Kidney (tissue), 14 donors: ENCODE measurements around the gene CXCL8. TPM values are rescaled to one million over a fixed set of nuclear protein-coding genes. Genes with fewer than 3 reads are reported as not detected.

Experiments used
- DNase-seq, 5 donors: peaks; one replicate each; pipeline ENCODE4 v3.0.0-alpha.2; 2013 to 2020
- FAIRE-seq: peaks from 2 replicates; lab custom pipeline; 2012; peaks lifted over from hg19 to GRCh38; lab: Jason Lieb, UNC
- H3K27ac ChIP-seq, 2 donors: one replicate each; pipeline ENCODE4 v1.7.0; 2013; ENCODE audit warnings: low read depth in 2 of 2, low read length in 2 of 2, inconsistent platforms in 1 of 2
- H3K27me3 ChIP-seq: one replicate; pipeline ENCODE4 v1.7.1; 2013; ENCODE audit warnings: low read length, inconsistent platforms; ENCODE audit not compliant: control insufficient read depth, insufficient read depth
- H3K36me3 ChIP-seq, 3 donors: one replicate each; pipeline versions ENCODE4 v1.7.0 to v1.7.1; 2013; ENCODE audit warnings: low read length in 3 of 3, control low read depth in 1 of 3, inconsistent platforms in 1 of 3; ENCODE audit not compliant: insufficient read depth in 3 of 3, control insufficient read depth in 2 of 3
- H3K4me1 ChIP-seq, 3 donors: one replicate each; pipeline versions ENCODE4 v1.7.0 to v1.7.1; 2013; ENCODE audit warnings: low read length in 3 of 3, inconsistent platforms in 1 of 3, low read depth in 1 of 3; ENCODE audit not compliant: control insufficient read depth in 2 of 3, insufficient read depth in 2 of 3
- H3K4me3 ChIP-seq, 3 donors: one replicate each; pipeline versions ENCODE4 v1.7.0 to v1.8.1; 2013; ENCODE audit warnings: low read length in 3 of 3, control low read depth in 1 of 3, inconsistent platforms in 1 of 3
- H3K9ac ChIP-seq, 3 donors: one replicate each; pipeline versions ENCODE4 v1.7.0 to v1.7.1; 2013; ENCODE audit warnings: low read length in 3 of 3, control low read depth in 1 of 3, inconsistent platforms in 1 of 3
- H3K9me3 ChIP-seq, 3 donors: one replicate each; pipeline versions ENCODE4 v1.7.0 to v1.7.1; 2013; ENCODE audit warnings: low read length in 3 of 3, control low read depth in 1 of 3, inconsistent platforms in 1 of 3; ENCODE audit not compliant: control insufficient read depth in 2 of 3, insufficient read depth in 1 of 3
- intact Hi-C: fragments of 100-400 bp; cut with DNase I; formaldehyde crosslinking; loops from one replicate; pipeline ENCODE4 v1.11.1; 2022
- polyA plus RNA-seq: library from polyadenylated mRNA; stranded (reverse); fragments of 350-450 nt; fragmentation: Illumina TruSeq; extraction: RNeasy Lipid Tissue Mini Kit (QIAGEN cat#74804); gene quantifications from one replicate; pipeline ENCODE4 v1.2.3, GENCODE V29; 2014; ENCODE audit warnings: low read depth, low replicate concordance; ENCODE audit not compliant: insufficient read depth
- total RNA-seq: library from RNA; stranded (reverse); fragmentation: NEBNext Ultra II Directional; extraction: Animal tissue kit (Norgen Biotek cat#: 25700); gene quantifications from one replicate; pipeline ENCODE4 v1.2.1, GENCODE V29; 2021
- TF ChIP-seq, protein P1 (sequence below): IDR thresholded peaks from 3 replicates; pipeline ENCODE4 v1.5.1; 2012; ENCODE audit warnings: mild to moderate bottlenecking, moderate library complexity, borderline replicate concordance; ENCODE audit not compliant: insufficient read depth; ENCODE audit errors: extremely low read depth
- donor health status: control.
- donor health status: control.
- donor health status: control.
- donor health status: control.
- donor health status: control.
- donor health status: DM: yes; HTN: yes; CAD: no.
- donor health status: Normal renal cell carcinoma (clear cell type).

Gene CXCL8
- total and polyA plus RNA-seq, 2 donors from 2014 or later, result 1.3 to 4.8 TPM

DNA sequence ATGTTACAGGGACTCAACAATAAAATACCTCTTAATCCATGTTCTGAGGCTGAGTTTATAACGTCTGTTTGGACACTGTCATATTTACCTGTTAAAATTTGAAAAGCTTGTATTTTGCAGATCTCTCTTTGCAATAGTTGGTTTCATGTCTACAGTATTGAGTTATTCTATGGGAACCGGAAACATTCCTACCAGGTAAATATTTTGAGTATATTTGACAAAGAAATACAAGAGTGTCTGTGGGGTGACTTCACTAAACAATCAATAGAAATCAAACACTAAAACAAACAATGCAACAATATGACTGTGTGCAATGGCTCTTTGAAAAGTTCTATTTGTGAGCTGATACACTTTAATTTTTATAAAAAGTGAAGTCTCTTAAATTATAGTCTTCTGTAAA lies 47.7 kb upstream of the CXCL8 start:
- no peaks in the 10 kb centered on the region for H3K4me1 ChIP-seq
- no peak overlapping the region for H3K27ac ChIP-seq
- H3K27me3 ChIP-seq, result no peaks in the 10 kb centered on the region
- H3K4me3 ChIP-seq, result no peak overlapping the region
- intact Hi-C loops, result no loop called here
- H3K9me3 ChIP-seq, result no peaks in the 10 kb centered on the region
- DNase-seq (no peak), FAIRE-seq (no peak)
- no peaks in the 10 kb centered on the region for H3K36me3 ChIP-seq
- TF ChIP-seq, protein P1, sequence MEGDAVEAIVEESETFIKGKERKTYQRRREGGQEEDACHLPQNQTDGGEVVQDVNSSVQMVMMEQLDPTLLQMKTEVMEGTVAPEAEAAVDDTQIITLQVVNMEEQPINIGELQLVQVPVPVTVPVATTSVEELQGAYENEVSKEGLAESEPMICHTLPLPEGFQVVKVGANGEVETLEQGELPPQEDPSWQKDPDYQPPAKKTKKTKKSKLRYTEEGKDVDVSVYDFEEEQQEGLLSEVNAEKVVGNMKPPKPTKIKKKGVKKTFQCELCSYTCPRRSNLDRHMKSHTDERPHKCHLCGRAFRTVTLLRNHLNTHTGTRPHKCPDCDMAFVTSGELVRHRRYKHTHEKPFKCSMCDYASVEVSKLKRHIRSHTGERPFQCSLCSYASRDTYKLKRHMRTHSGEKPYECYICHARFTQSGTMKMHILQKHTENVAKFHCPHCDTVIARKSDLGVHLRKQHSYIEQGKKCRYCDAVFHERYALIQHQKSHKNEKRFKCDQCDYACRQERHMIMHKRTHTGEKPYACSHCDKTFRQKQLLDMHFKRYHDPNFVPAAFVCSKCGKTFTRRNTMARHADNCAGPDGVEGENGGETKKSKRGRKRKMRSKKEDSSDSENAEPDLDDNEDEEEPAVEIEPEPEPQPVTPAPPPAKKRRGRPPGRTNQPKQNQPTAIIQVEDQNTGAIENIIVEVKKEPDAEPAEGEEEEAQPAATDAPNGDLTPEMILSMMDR, result no peak
- no peak overlapping the region for H3K9ac ChIP-seq

DNA sequence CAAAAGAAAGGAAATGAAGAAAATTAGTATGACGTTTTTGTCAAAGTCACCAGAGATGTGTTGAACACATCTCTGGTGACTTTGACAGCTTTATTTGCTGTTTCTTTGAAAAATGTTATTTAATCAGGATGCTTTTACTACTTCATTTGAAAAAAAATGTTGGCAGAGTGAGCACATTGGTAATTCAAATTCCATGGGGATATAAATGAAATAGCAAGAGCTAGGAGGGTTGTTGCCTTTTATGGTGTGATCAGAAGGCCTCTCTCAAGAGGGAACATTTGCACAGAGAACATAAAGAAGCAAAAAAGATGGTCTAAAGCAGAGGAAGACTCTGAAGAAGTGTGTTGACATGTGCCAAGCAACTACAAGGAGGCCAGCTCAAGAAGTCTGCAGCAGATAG lies 46.6 kb upstream of the CXCL8 start:
- no peak overlapping the region for H3K4me3 ChIP-seq
- H3K9me3 ChIP-seq, result no peaks in the 10 kb centered on the region
- DNase-seq, result no peak
- no peak overlapping the region for H3K9ac ChIP-seq
- H3K27ac ChIP-seq, result no peak overlapping the region
- FAIRE-seq, result no peak
- TF ChIP-seq, protein P1, result no peak
- no peaks in the 10 kb centered on the region for H3K27me3 ChIP-seq
- intact Hi-C loops, result no loop called here
- peaks cover 0 to 3% (median 0%) of the 10 kb centered on the region in 3 donors for H3K4me1 ChIP-seq
- H3K36me3 ChIP-seq, result no peaks in the 10 kb centered on the region

DNA sequence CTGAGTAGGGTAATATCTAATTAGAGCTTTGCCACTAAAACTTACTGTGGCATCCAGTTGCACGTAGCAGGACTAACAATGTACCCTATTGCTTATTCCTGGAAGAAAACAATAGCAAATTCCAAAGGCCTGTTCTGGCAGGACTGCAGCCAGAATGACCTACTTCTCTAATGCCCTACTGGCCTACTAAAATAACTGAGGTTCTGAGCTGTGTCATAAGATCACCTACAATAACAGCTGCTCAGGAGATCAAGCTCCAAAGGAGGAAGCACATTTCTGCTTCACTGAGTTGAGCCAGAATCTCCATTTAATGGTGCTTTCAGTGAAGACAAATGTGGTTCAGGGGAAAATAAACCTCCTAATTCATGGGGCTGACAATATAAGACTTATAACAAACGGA lies 42.2 kb upstream of the CXCL8 start:
- Histone ChIP-seq H3K36me3 (no peaks in the 10 kb centered on the region), H3K9me3 (no peaks in the 10 kb centered on the region), H3K4me3 (no peak overlapping the region), H3K27ac (no peak overlapping the region), H3K9ac (no peak overlapping the region), H3K27me3 (no peaks in the 10 kb centered on the region), H3K4me1 (peaks cover 0 to 3% (median 0%) of the 10 kb centered on the region in 3 donors)
- intact Hi-C loops, result no loop called here
- TF ChIP-seq, protein P1, result no peak
- DNase-seq (peak in 3 of 5 donors; percentile 47 to 87 (median 87)), FAIRE-seq (no peak)

DNA sequence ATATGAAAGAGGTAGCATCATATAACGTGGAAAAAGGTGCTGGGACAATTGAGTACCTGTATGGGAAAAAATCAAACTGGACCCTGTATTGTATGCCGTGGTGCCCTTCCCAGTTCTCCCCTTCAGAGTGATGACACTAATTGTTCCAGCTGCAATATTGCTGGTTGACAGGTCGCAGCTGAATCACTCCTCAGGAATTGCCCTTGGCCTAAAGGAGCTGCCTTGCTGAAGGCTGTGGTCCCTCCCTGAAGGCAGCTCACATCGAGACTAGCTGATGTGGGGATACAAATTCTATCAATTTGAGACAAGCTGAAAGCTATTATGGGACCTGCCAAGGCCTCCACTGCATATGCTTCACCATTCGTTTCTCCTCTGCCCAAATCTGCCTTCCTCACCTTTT lies 39.3 kb upstream of the CXCL8 start:
- FAIRE-seq (no peak), DNase-seq (no peak)
- no peak overlapping the region for H3K27ac ChIP-seq
- intact Hi-C loops, result no loop called here
- no peaks in the 10 kb centered on the region for H3K27me3 ChIP-seq
- TF ChIP-seq, protein P1, result no peak
- H3K4me1 ChIP-seq, result peaks cover 0 to 3% (median 0%) of the 10 kb centered on the region in 3 donors
- H3K9ac ChIP-seq, result no peak overlapping the region
- H3K9me3 ChIP-seq, result no peaks in the 10 kb centered on the region
- no peaks in the 10 kb centered on the region for H3K36me3 ChIP-seq
- no peak overlapping the region for H3K4me3 ChIP-seq
